ENCODE measurements around the gene FOXN4. TPM values are rescaled to one million over a fixed set of nuclear protein-coding genes. Genes with fewer than 3 reads are reported as not detected.

Gene FOXN4
- total RNA-seq, 1 experiment from 2014 or later = 0.52 TPM

DNA sequence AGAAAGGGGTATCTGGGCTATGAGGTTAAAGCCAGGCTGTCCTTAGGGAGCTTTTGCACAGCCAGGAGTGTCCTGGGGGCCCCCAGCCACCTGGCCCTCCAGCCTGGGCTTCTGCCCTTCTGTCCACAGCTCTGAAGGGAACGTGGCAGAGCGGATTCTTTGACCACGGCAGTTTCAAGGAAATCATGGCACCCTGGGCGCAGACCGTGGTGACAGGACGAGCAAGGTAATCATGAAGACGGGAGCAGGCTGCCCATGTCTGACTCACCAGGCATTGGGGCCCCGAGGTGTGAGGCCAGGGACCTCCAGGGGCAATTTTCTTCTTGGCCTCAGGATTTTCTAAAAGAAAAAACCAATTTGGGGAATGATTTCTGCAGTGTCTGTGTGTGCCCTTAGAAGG is 53.1 kb downstream of the FOXN4 start:
- H3K79me2 ChIP-seq (ENCODE audit: insufficient read depth, low read length) = no peaks in the 10 kb centered on the region
- no TSS peak for BruUV-seq (replicated peaks)
- intact Hi-C loops (cut with micrococcal nuclease) = no loop called here
- no peaks in the 10 kb centered on the region for H3K9me2 ChIP-seq (ENCODE audit: insufficient read depth)
- no peaks in the 10 kb centered on the region for H3K36me3 ChIP-seq (ENCODE audit: control insufficient read depth in 1 of 2, insufficient read depth in 2 of 2, low read length in 2 of 2)
- no peak overlapping the region for H3K27ac ChIP-seq (ENCODE audit: low read depth, low read length)
- no peaks in the 10 kb centered on the region for H3K4me1 ChIP-seq (ENCODE audit: control insufficient read depth in 1 of 2, insufficient read depth in 2 of 2, low read length in 2 of 2)
- peaks cover 7 to 9% of the 10 kb centered on the region in 2 experiments; a peak in 2 of 4 replicates for H3K9me3 ChIP-seq (ENCODE audit: control insufficient read depth in 1 of 2, insufficient read depth in 1 of 2, low read depth in 1 of 2, low read length in 2 of 2)
- H3K27me3 ChIP-seq (ENCODE audit: insufficient read depth, low read length) = no peaks in the 10 kb centered on the region
- H2AFZ ChIP-seq (ENCODE audit: low read depth, low read length, poor library complexity, severe bottlenecking) = no peak overlapping the region
- no peak overlapping the region for H3K9ac ChIP-seq (ENCODE audit: low read length)
- TF ChIP-seq JUND (IDR thresholded peaks at IDR 0.05) (no peak), YY1 (IDR thresholded peaks at IDR 0.05; ENCODE audit: extremely low read depth, insufficient replicate concordance, low read depth, low read length) (no peak), ZNF274 (IDR thresholded peaks at IDR 0.05; ENCODE audit: low read depth, low read length) (no peak), EZH2phosphoT487 (IDR thresholded peaks at IDR 0.05; ENCODE audit: borderline replicate concordance) (no peak), RAD21 (IDR thresholded peaks at IDR 0.05; ENCODE audit: low read depth) (no peak), SIN3A (IDR thresholded peaks at IDR 0.05; ENCODE audit: low read depth) (no peak)
- TF ChIP-seq, protein P1, sequence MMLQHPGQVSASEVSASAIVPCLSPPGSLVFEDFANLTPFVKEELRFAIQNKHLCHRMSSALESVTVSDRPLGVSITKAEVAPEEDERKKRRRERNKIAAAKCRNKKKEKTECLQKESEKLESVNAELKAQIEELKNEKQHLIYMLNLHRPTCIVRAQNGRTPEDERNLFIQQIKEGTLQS (IDR thresholded peaks at IDR 0.05) = no peak
- H3K4me3 ChIP-seq (replicated peaks in 1 of 2; ENCODE audit: low read depth in 1 of 2, low read length in 2 of 2) = no peak overlapping the region
- no peak overlapping the region for H3K4me2 ChIP-seq (ENCODE audit: low read length)
- ChIA-PET CTCF (interaction anchor here (1.0 kb wide), 1 partner anchor 8 kb away, joined by 3 read pairs; no protein-coding TSS in a partner anchor), POLR2A (no interaction called here), RAD21 (ENCODE audit: low non-redundant PET in 1 of 2, low total read pairs in 2 of 2, uncharacterized antibody in 2 of 2, unreplicated experiment in 2 of 2) (no interaction called here)
- ATAC-seq (no peak), DNase-seq (ENCODE audit: low read depth, low spot score) (no peak)
- H4K20me1 ChIP-seq (ENCODE audit: insufficient read depth) = no peaks in the 10 kb centered on the region

DNA sequence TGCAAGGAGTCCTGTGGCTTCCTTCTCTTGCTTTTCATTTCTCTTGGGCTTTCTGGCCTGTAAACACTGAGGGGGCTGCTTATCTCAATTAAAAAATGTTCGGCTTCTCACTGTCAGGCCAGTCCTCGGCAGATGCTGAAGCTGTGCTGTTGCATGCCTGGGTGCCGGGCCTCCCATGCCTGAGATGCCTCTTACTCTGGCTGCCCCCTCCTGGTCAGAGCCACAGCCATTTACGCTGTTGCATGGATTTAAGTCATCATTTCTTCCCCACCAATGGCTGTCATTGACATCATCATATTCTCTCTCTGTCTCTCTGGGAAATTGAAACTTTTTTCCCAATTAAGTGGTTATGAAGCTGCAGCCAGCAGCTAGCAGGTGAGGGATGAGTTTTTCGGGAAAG is 53.7 kb downstream of the FOXN4 start:
- H3K4me1 ChIP-seq (ENCODE audit: control insufficient read depth in 1 of 2, insufficient read depth in 2 of 2, low read length in 2 of 2) = no peaks in the 10 kb centered on the region
- H3K9me3 ChIP-seq (ENCODE audit: control insufficient read depth in 1 of 2, insufficient read depth in 1 of 2, low read depth in 1 of 2, low read length in 2 of 2) = peaks cover 7 to 9% of the 10 kb centered on the region in 2 experiments; a peak in 2 of 4 replicates
- H3K36me3 ChIP-seq (ENCODE audit: control insufficient read depth in 1 of 2, insufficient read depth in 2 of 2, low read length in 2 of 2) = no peaks in the 10 kb centered on the region
- no peaks in the 10 kb centered on the region for H3K9me2 ChIP-seq (ENCODE audit: insufficient read depth)
- H3K4me2 ChIP-seq (ENCODE audit: low read length) = no peak overlapping the region
- intact Hi-C loops (cut with micrococcal nuclease) = no loop called here
- H3K27ac ChIP-seq (ENCODE audit: low read depth, low read length) = no peak overlapping the region
- no peak overlapping the region for H2AFZ ChIP-seq (ENCODE audit: low read depth, low read length, poor library complexity, severe bottlenecking)
- peak; percentile 70 for ATAC-seq
- no peak overlapping the region for H3K9ac ChIP-seq (ENCODE audit: low read length)
- H3K27me3 ChIP-seq (ENCODE audit: insufficient read depth, low read length) = no peaks in the 10 kb centered on the region
- H4K20me1 ChIP-seq (ENCODE audit: insufficient read depth) = no peaks in the 10 kb centered on the region
- H3K79me2 ChIP-seq (ENCODE audit: insufficient read depth, low read length) = no peaks in the 10 kb centered on the region
- POLR2A ChIA-PET = no interaction called here
- no peak for DNase-seq (ENCODE audit: low read depth, low spot score)
- TF ChIP-seq, protein P2, sequence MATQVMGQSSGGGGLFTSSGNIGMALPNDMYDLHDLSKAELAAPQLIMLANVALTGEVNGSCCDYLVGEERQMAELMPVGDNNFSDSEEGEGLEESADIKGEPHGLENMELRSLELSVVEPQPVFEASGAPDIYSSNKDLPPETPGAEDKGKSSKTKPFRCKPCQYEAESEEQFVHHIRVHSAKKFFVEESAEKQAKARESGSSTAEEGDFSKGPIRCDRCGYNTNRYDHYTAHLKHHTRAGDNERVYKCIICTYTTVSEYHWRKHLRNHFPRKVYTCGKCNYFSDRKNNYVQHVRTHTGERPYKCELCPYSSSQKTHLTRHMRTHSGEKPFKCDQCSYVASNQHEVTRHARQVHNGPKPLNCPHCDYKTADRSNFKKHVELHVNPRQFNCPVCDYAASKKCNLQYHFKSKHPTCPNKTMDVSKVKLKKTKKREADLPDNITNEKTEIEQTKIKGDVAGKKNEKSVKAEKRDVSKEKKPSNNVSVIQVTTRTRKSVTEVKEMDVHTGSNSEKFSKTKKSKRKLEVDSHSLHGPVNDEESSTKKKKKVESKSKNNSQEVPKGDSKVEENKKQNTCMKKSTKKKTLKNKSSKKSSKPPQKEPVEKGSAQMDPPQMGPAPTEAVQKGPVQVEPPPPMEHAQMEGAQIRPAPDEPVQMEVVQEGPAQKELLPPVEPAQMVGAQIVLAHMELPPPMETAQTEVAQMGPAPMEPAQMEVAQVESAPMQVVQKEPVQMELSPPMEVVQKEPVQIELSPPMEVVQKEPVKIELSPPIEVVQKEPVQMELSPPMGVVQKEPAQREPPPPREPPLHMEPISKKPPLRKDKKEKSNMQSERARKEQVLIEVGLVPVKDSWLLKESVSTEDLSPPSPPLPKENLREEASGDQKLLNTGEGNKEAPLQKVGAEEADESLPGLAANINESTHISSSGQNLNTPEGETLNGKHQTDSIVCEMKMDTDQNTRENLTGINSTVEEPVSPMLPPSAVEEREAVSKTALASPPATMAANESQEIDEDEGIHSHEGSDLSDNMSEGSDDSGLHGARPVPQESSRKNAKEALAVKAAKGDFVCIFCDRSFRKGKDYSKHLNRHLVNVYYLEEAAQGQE (IDR thresholded peaks at IDR 0.05; ENCODE audit: low read depth) = no peak
- TF ChIP-seq EZH2 (IDR thresholded peaks at IDR 0.05) (no peak), RAD21 (IDR thresholded peaks at IDR 0.05; ENCODE audit: low read depth) (peak; percentile 52), ZNF274 (IDR thresholded peaks at IDR 0.05; ENCODE audit: low read depth, low read length) (no peak), SIN3A (IDR thresholded peaks at IDR 0.05; ENCODE audit: low read depth) (no peak), ELF1 (IDR thresholded peaks at IDR 0.05; ENCODE audit: borderline replicate concordance, low read depth) (no peak), JUND (IDR thresholded peaks at IDR 0.05) (no peak), YY1 (IDR thresholded peaks at IDR 0.05; ENCODE audit: extremely low read depth, insufficient replicate concordance, low read depth, low read length) (no peak)
- TF ChIP-seq, protein P1 (IDR thresholded peaks at IDR 0.05) = no peak
- TF ChIP-seq, protein P3, sequence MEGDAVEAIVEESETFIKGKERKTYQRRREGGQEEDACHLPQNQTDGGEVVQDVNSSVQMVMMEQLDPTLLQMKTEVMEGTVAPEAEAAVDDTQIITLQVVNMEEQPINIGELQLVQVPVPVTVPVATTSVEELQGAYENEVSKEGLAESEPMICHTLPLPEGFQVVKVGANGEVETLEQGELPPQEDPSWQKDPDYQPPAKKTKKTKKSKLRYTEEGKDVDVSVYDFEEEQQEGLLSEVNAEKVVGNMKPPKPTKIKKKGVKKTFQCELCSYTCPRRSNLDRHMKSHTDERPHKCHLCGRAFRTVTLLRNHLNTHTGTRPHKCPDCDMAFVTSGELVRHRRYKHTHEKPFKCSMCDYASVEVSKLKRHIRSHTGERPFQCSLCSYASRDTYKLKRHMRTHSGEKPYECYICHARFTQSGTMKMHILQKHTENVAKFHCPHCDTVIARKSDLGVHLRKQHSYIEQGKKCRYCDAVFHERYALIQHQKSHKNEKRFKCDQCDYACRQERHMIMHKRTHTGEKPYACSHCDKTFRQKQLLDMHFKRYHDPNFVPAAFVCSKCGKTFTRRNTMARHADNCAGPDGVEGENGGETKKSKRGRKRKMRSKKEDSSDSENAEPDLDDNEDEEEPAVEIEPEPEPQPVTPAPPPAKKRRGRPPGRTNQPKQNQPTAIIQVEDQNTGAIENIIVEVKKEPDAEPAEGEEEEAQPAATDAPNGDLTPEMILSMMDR (IDR thresholded peaks at IDR 0.05 in 2 of 3, conservative IDR thresholded peaks at IDR 0.05 in 1 of 3; ENCODE audit: borderline replicate concordance in 1 of 3, insufficient read depth in 1 of 3, low read depth in 2 of 3, low read length in 2 of 3) = peak in 2 of 3 experiments; percentile 9 to 23; a peak in 1 of 6 replicates
- CTCF ChIA-PET = interaction anchor here (1.0 kb wide), 1 partner anchor 9 kb away, joined by 3 read pairs; no protein-coding TSS in a partner anchor
- RAD21 ChIA-PET (ENCODE audit: low non-redundant PET in 1 of 2, low total read pairs in 2 of 2, uncharacterized antibody in 2 of 2, unreplicated experiment in 2 of 2) = no interaction called here
- no TSS peak for BruUV-seq (replicated peaks)
- no peak overlapping the region for H3K4me3 ChIP-seq (replicated peaks in 1 of 2; ENCODE audit: low read depth in 1 of 2, low read length in 2 of 2)

Measured in HCT116 (cell line).